Endothelial cell (in vitro differentiated cells): ENCODE data around the gene ARL8A. TPM values are rescaled to one million over a fixed set of nuclear protein-coding genes. Genes with fewer than 3 reads are reported as not detected.

Source experiments
- DNase-seq: peaks from one replicate; pipeline ENCODE4 v3.0.0; 2021; ENCODE audit warnings: low spot score
- H3K27ac Mint-ChIP-seq: one replicate; pipeline ENCODE4 v1.8.0; 2021; ENCODE audit warnings: mixed read lengths, inconsistent platforms; ENCODE audit not compliant: unreplicated experiment
- H3K27me3 Mint-ChIP-seq: one replicate; pipeline ENCODE4 v1.8.0; 2021; ENCODE audit warnings: mild to moderate bottlenecking, moderate library complexity, mixed read lengths, inconsistent platforms; ENCODE audit not compliant: unreplicated experiment
- H3K36me3 Mint-ChIP-seq: one replicate; pipeline ENCODE4 v1.8.0; 2021; ENCODE audit warnings: mild to moderate bottlenecking, low read depth, mixed read lengths, inconsistent platforms; ENCODE audit not compliant: unreplicated experiment
- H3K4me1 Mint-ChIP-seq: one replicate; pipeline ENCODE4 v1.8.0; 2021; ENCODE audit warnings: mild to moderate bottlenecking, mixed read lengths, inconsistent platforms; ENCODE audit not compliant: unreplicated experiment
- H3K4me3 Mint-ChIP-seq: one replicate; pipeline ENCODE4 v1.8.0; 2021; ENCODE audit warnings: mild to moderate bottlenecking, mixed read lengths, inconsistent platforms; ENCODE audit not compliant: unreplicated experiment
- H3K9me3 Mint-ChIP-seq: one replicate; pipeline ENCODE4 v1.8.0; 2021; ENCODE audit warnings: mixed read lengths, inconsistent platforms; ENCODE audit not compliant: unreplicated experiment
- CTCF ChIP-seq: fragments of 200-600 bp; sonication (generic); IDR thresholded peaks from one replicate; pipeline ENCODE4 v1.5.0; 2021; ENCODE audit warnings: antibody characterized with exemption; ENCODE audit not compliant: unreplicated experiment
- total RNA-seq: library from RNA; stranded (reverse); fragmentation: NEBNext Ultra II Directional; extraction: Animal tissue kit (Norgen Biotek cat#: 25700); gene quantifications from one replicate; pipeline ENCODE4 v1.2.1, GENCODE V29; 2021; ENCODE audit not compliant: unreplicated experiment

ARL8A gene
- total RNA-seq, 1 donor from 2014 or later, result 38.8 TPM

GRCh38 chr1:202179828-202180750 is 35.6 kb upstream of the ARL8A start:
- TF ChIP-seq CTCF, result no peak
- H3K4me3 Mint-ChIP-seq, result no peak overlapping the region
- no peaks in the 10 kb centered on the region for H3K4me1 Mint-ChIP-seq
- H3K27me3 Mint-ChIP-seq, result peaks cover 11% of the 10 kb centered on the region
- H3K9me3 Mint-ChIP-seq, result no peaks in the 10 kb centered on the region
- no peak for DNase-seq
- H3K27ac Mint-ChIP-seq, result no peak overlapping the region
- H3K36me3 Mint-ChIP-seq, result no peaks in the 10 kb centered on the region

- H3K36me3 Mint-ChIP-seq, result no peaks in the 10 kb centered on the region
- H3K27me3 Mint-ChIP-seq, result peaks cover 5% of the 10 kb centered on the region
- DNase-seq, result no peak
- H3K9me3 Mint-ChIP-seq, result no peaks in the 10 kb centered on the region
- no peak overlapping the region for H3K4me3 Mint-ChIP-seq
- TF ChIP-seq CTCF, result no peak
- H3K27ac Mint-ChIP-seq, result no peak overlapping the region
- H3K4me1 Mint-ChIP-seq, result no peaks in the 10 kb centered on the region
Measured at GRCh38 chr1:202176949-202177927, 32.7 kb upstream of the ARL8A start.

- Mint-ChIP-seq H3K36me3 (no peaks in the 10 kb centered on the region), H3K27ac (no peak overlapping the region), H3K4me1 (no peaks in the 10 kb centered on the region), H3K4me3 (no peak overlapping the region), H3K9me3 (no peaks in the 10 kb centered on the region), H3K27me3 (peaks cover 9% of the 10 kb centered on the region)
- DNase-seq, result no peak
- no peak for TF ChIP-seq CTCF
Measured at GRCh38 chr1:202173993-202174392, 29.5 kb upstream of the ARL8A start.

GRCh38 chr1:202172015-202172355 is 27.4 kb upstream of the ARL8A start:
- DNase-seq, result no peak
- no peaks in the 10 kb centered on the region for H3K36me3 Mint-ChIP-seq

More at GRCh38 chr1:202172015-202172355, 27.4 kb upstream of the ARL8A start:
- no peak for TF ChIP-seq CTCF
- Mint-ChIP-seq H3K27ac (no peak overlapping the region), H3K27me3 (peaks cover 7% of the 10 kb centered on the region), H3K4me1 (peaks cover 3% of the 10 kb centered on the region), H3K9me3 (no peaks in the 10 kb centered on the region), H3K4me3 (no peak overlapping the region)
